Lung (tissue), 12 donors: ENCODE results near the gene IDH3G. TPM values are rescaled to one million over a fixed set of nuclear protein-coding genes. Genes with fewer than 3 reads are reported as not detected.

Source experiments
- ATAC-seq: fragments of 200-7000 bp; cut with Tn5 transposase; one replicate; pipeline ENCODE4 v1.9.1; 2020; ENCODE audit warnings: moderate number of reproducible peaks; ENCODE audit not compliant: insufficient read depth, low FRiP score
- DNase-seq, 3 donors: peaks; one replicate each; pipeline ENCODE4 v3.0.0-alpha.2; 2013 to 2017
- H3K27ac ChIP-seq, 2 donors: one replicate each; pipeline ENCODE4 v1.5.1; 2013; ENCODE audit warnings: mild to moderate bottlenecking in 2 of 2, moderate library complexity in 2 of 2, control low read depth in 1 of 2, inconsistent platforms in 1 of 2, low read depth in 1 of 2, low read length in 1 of 2
- H3K27me3 ChIP-seq, 3 donors: one replicate each; pipeline ENCODE4 v1.5.1; 2013; ENCODE audit warnings: low read length in 2 of 3; ENCODE audit not compliant: control insufficient read depth in 3 of 3, insufficient read depth in 3 of 3
- H3K36me3 ChIP-seq, 4 donors: one replicate each; pipeline ENCODE4 v1.5.1; 2013; ENCODE audit warnings: low read length in 4 of 4, mild to moderate bottlenecking in 1 of 4, moderate library complexity in 1 of 4; ENCODE audit not compliant: control insufficient read depth in 4 of 4, insufficient read depth in 4 of 4
- H3K4me1 ChIP-seq, 5 donors: one replicate each; pipeline ENCODE4 v1.5.1; 2013; ENCODE audit warnings: low read length in 5 of 5, mild to moderate bottlenecking in 2 of 5, moderate library complexity in 1 of 5; ENCODE audit not compliant: control insufficient read depth in 5 of 5, insufficient read depth in 5 of 5
- H3K4me3 ChIP-seq: one replicate; pipeline ENCODE4 v1.5.1; 2013; ENCODE audit warnings: mild to moderate bottlenecking, control low read depth, moderate library complexity
- H3K9ac ChIP-seq, 2 donors: one replicate each; pipeline ENCODE4 v1.5.1; 2013; ENCODE audit warnings: low read length in 2 of 2, control low read depth in 1 of 2; ENCODE audit not compliant: insufficient read depth in 1 of 2
- H3K9me3 ChIP-seq, 4 donors: one replicate each; pipeline ENCODE4 v1.5.1; 2013; ENCODE audit warnings: low read length in 3 of 4, mild to moderate bottlenecking in 1 of 4, moderate library complexity in 1 of 4; ENCODE audit not compliant: control insufficient read depth in 4 of 4, insufficient read depth in 3 of 4
- whole genome bisulfite sequencing, 2 donors: extraction: QIAGEN DNeasy Blood & Tissue Kit; methylation state at CpG; one replicate each; pipeline ENCODE4 v1.1.7; 2013; 5-methylcytosine and 5-hydroxymethylcytosine counted together
- polyA plus RNA-seq, 2 donors: library from polyadenylated mRNA; stranded (reverse); fragments of 200-250 nt; gene quantifications; one replicate each; pipeline ENCODE4 v1.2.1, GENCODE V29; 2013
- total RNA-seq, 2 donors: library from RNA; depleted of rRNA in 1 of 2; stranded (reverse); fragments of >200 nt in 1 of 2; gene quantifications; one replicate each; pipeline ENCODE4 v1.2.1, GENCODE V29; 2014 to 2021
- TF ChIP-seq, protein P1 (sequence below): IDR thresholded peaks from 2 replicates; pipeline ENCODE4 v1.5.1; 2012; ENCODE audit warnings: mild to moderate bottlenecking; ENCODE audit errors: control extremely low read depth, extremely low read depth
- donor health status: control.
- donor health status: control.
- donor health status: Bipolar disorder and iron deficiency.
- donor health status: healthy.
- donor health status: DM: yes; HTN: yes; CAD: no.

IDH3G gene
- total and polyA plus RNA-seq, 4 donors: 30.4 to 65.5 (median 54.7) TPM

DNA sequence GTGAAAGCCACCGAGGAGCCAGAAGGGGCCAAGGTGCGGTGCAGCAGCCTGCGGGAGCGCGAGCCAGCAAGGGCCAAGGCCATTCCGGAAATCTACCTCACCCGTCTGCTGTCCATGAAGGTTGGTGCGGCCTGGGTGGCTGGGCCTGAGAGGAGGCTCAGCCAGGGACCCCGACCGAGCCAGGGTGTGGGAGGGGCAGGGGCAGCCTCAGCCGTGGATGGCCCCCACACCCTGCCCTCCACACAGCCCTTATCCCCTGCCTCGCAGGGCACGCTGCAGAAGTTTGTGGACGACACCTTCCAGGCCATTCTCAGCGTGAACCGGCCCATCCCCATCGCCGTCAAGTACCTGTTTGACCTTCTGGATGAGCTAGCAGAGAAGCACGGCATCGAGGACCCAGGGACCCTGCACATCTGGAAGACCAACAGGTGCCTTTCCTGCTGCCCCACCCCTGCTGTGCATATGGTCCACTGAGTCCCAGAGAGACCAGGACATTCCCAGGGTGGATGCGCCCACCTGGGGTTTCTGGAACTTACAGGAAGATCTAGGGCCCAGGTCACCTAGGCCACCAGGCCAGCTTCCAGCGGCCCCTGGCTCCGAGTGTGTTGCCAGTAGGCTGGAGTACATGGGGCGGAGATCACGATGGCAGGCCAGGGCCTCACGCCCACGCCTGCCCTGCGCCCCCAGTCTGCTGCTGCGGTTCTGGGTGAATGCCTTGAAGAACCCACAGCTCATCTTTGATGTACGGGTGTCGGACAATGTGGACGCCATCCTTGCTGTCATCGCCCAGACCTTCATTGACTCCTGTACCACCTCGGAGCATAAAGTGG lies 16.7 kb downstream of the IDH3G start:
- no peak for DNase-seq
- H3K9ac ChIP-seq: no peak overlapping the region
- H3K9me3 ChIP-seq: peaks cover 0 to 2% (median 0%) of the 10 kb centered on the region in 4 donors
- ATAC-seq: no peak
- no peaks in the 10 kb centered on the region for H3K27me3 ChIP-seq
- H3K4me1 ChIP-seq: peaks cover 0 to 4% (median 0%) of the 10 kb centered on the region in 5 donors
- no peak overlapping the region for H3K27ac ChIP-seq
- no peaks in the 10 kb centered on the region for H3K36me3 ChIP-seq
- TF ChIP-seq, protein P1, sequence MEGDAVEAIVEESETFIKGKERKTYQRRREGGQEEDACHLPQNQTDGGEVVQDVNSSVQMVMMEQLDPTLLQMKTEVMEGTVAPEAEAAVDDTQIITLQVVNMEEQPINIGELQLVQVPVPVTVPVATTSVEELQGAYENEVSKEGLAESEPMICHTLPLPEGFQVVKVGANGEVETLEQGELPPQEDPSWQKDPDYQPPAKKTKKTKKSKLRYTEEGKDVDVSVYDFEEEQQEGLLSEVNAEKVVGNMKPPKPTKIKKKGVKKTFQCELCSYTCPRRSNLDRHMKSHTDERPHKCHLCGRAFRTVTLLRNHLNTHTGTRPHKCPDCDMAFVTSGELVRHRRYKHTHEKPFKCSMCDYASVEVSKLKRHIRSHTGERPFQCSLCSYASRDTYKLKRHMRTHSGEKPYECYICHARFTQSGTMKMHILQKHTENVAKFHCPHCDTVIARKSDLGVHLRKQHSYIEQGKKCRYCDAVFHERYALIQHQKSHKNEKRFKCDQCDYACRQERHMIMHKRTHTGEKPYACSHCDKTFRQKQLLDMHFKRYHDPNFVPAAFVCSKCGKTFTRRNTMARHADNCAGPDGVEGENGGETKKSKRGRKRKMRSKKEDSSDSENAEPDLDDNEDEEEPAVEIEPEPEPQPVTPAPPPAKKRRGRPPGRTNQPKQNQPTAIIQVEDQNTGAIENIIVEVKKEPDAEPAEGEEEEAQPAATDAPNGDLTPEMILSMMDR: no peak
- WGBS, 2 donors: 89 to 90% methylated on average over 20 to 34 of the region's 34 CpGs
- H3K4me3 ChIP-seq: no peak overlapping the region

- H3K27me3 ChIP-seq: no peaks in the 10 kb centered on the region
- TF ChIP-seq, protein P1: no peak
- DNase-seq: peak in 1 of 3 donors; percentile 9
Measured at GRCh38 chrX:153776611-153777045, 17.5 kb downstream of the IDH3G start.

DNA sequence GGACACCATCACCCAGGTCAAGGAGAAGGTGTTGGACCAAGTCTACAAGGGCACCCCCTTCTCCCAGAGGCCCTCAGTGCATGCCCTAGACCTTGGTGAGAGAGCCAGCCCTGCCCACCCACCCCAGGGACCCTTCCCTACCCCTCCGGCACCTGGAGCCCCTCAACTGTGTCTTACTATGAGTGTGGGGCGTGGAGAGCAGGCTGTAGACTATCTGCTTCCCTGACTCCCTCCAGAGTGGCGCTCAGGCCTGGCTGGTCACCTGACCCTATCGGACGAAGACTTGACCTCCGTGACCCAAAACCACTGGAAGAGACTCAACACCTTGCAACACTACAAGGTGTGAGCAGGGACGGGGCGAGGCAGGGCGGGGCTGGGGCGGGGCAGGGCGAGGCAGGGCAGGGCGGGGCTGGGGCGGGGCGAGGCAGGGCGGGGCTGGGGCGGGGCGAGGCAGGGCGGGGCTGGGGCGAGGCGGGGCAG lies 18.0 kb downstream of the IDH3G start:
- Histone ChIP-seq H3K9me3 (peaks cover 0 to 2% (median 0%) of the 10 kb centered on the region in 4 donors), H3K27me3 (no peaks in the 10 kb centered on the region), H3K4me3 (no peak overlapping the region), H3K4me1 (peaks cover 0 to 4% (median 0%) of the 10 kb centered on the region in 5 donors), H3K27ac (no peak overlapping the region), H3K36me3 (no peaks in the 10 kb centered on the region), H3K9ac (no peak overlapping the region)
- ATAC-seq (no peak), DNase-seq (peak in 1 of 3 donors; percentile 8)
- WGBS, 2 donors: 74 to 82% methylated on average over 5 to 20 of the region's 20 CpGs
- TF ChIP-seq, protein P1: no peak

More at GRCh38 chrX:153776611-153777045, 17.5 kb downstream of the IDH3G start:
- Histone ChIP-seq H3K4me3 (no peak overlapping the region), H3K36me3 (no peaks in the 10 kb centered on the region), H3K9me3 (peaks cover 0 to 2% (median 0%) of the 10 kb centered on the region in 4 donors), H3K4me1 (peaks cover 0 to 4% (median 0%) of the 10 kb centered on the region in 5 donors), H3K27ac (no peak overlapping the region), H3K9ac (no peak overlapping the region)
- 40 to 82% methylated on average over 1 to 17 of the region's 22 CpGs for WGBS, 2 donors
- ATAC-seq: no peak
